NCI-H2196 treated with DMSO at 0.1 percent for 48 hours (cell line): Measurements from ENCODE around the gene CHCHD1.
A peak's percentile ranks its signal among the peaks of the same experiment; 100 is the strongest.
"Not testable (repeated sequence)": the region's sequence is repeated elsewhere in the genome, so short reads cannot be mapped to it uniquely, and the experiment has no call there.

ENCODE experiments used
- DNase-seq: peaks from one replicate; lab custom pipeline; 2025; ENCODE audit not compliant: unreplicated experiment; lab: John Stamatoyannopoulos, UW

CHCHD1 gene

DNA sequence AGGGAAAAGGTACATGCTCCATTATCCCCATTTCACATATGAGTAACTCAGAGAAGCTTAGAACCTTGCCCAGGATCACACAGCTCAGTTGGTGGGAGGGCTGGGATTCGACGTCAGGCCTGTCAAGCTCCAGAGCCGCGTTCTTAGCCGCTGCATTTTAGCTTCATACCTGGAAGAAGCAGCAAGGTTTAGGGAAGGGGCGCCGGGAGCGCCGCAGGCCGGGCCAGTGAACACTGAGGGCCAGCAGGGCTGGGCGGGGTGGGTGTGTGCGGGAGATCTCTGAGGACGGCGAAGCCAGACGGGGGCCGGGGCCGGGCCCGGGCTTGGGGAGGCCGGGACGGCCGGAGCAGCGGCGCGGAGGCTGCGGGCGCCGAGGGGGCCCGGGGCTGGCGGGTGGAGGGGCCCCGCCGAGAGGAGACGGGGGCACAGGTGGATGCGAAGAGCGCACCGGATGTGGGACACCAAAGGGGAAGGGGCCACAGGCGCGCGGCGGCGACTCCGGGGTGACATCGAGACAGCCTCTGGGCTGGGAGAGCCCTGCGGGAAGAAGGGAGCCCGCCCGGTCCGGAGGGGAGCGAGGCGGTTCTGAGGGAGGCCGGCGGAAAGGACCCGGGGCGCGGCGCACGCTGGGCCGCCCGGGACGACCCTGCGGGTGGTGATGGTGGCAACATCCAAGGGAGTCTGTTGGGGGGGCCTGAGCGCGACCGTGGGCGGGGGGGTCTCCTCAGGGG is 29.1 kb downstream of the CHCHD1 start:
- DNase-seq = no peak

DNA sequence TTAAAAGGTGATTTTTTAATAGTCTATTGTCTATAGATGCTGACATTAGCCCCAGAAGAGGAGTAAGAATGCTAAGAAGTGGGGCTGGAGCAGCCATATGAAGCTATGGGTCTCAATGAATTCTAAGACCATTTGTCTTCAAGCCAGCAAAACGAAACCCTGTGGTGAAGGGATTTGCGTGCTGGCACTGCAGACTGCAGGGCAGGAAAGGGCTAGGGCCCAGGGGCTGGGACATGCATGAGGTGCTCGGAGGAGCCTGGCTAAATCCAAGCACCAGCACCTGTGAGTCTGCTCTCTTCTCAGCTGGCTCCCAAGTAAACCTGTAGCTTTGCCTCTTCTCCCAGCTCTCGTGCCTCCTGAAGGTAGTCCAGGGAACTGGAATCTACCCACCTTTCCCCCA is 30.8 kb downstream of the CHCHD1 start:
- no peak for DNase-seq

DNA sequence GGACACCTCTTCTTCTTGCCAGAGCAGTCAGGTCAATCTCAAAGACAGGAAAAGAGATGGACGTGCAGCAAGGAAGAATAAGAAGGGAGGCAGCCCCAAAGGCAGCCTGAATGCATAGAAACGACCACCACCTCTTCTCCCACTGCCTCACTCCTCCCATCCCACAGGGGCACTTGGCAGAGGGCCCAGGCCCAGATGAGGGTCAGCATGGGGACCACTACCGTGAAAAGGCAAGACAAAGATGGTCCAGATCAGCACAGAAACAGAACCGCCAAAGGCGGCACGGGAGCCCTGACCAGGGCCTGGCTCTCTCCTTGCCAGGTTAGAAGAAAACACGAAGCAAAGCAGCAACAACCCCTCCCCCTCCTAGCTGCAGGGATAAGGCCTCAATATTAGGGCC is 31.5 kb downstream of the CHCHD1 start:
- DNase-seq = no peak

DNA sequence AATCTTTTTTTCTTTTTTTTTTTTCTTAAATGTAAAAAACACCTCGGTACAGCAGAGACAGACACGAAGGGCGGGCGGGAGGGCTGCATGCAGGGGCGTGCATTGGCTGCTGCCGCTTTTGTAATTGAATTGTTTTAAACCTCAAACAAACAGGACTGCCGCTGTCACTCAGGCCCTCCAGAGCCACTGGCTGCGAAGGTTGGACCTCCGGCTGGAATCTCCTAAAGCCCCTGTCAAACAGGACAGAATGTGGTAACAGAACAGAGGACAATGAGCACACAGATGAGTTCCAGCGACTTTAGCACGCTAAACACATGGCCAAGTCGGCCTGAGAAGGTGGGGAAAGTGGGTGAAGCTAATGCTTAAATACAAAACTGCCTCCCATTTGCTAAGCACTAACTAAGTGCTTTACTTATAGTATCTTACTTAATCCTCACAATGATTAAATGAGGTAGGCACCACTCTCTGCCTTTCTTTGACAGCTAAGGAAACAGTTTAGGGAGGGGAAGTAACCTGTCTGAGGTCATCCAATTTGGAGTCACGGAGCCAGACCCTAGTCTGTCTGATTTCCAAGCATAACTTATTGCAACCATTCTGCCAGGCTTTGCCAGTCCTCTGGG is 32.5 kb downstream of the CHCHD1 start:
- no peak for DNase-seq

DNA sequence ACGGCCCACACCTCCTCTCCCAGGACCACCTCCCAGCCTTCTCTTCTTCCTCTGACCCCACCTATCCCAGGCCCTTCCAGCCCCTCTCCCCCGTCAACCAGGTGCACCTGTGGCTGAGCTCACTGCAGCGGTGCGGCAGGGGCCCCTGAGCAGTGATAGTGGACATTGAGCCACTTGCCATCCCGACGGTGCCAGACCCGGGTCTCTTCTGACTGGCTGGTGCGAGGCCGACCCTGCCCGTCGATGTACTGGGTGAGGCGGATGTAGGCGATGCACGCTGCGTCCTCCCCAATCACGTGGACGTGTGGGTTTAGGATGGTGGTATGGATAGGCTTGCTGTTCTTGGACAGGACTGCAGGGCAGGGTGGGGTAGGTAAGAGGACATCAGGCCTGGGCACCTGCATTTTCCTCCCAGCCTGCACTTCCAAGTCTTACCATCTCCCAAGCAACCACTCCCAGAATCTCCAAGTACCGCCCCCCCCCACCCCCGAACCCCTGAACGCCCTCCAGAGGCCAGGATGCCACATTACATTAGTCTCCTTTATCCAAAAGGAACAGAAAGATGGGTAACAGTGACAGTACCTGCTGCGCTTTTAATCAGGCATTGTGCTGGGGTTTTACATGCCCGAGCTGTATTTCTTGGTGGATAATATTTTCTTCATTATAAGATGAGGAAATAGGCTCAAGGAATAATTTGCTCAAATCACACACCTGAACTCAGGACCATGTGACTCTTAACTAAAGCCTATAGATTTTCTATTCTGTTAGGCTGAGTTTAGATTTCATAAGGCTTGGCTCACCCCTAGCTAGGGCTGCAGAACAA is 33.3 kb downstream of the CHCHD1 start:
- no peak for DNase-seq

DNA sequence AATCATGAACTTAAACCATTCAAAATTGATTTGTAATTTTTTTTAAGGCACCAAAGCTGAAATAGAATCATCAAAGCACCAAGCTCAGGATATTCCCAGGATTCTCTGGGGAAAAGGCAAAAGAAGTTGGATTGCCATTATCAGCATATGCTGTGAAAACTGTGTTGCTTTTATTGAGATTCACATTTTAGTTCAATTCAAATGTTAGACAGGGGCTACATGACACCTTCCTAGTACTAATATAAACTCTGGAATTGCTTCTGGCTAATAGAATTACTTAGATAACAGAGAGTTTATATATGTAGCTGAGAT is 33.8 kb downstream of the CHCHD1 start:
- no peak for DNase-seq

DNA sequence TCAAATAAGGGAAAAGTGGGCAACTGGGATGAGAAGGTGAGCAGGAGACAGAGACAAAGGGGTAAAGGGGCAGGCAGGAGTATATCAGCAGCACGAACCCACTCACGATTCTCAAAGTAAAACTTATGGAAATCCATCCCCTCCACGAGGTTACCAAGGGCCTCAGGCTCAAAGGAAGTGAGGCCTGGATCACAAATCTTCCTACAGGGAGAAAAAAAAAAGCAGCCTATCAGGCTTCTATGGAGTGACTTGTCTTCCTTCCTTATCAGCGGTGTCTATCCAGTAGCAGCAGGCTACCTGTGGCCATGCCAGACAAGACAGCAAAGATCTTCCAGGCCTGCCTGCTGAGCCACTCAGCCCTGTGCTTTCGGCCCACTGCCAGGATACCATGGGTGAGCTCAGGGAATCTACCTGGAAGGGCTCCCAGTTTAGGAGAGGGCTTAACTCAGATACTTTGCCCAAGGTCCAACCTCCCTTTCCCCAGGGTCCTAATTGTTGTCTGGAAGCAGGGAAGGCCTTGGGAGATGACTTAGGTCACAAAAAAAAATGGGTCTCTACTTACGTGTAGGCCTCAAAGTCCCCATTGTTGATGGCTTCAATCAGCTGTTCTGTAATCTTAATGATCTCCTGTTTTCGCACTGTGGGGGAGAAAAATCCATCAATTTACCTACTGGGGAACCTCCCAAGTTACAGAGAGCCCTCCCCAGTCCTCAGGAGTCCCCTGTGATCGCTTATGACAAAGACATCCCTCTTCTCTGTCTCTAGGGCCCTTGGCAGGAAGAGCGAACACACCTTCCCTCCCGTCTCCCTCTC is 35.3 kb downstream of the CHCHD1 start:
- no peak for DNase-seq

DNA sequence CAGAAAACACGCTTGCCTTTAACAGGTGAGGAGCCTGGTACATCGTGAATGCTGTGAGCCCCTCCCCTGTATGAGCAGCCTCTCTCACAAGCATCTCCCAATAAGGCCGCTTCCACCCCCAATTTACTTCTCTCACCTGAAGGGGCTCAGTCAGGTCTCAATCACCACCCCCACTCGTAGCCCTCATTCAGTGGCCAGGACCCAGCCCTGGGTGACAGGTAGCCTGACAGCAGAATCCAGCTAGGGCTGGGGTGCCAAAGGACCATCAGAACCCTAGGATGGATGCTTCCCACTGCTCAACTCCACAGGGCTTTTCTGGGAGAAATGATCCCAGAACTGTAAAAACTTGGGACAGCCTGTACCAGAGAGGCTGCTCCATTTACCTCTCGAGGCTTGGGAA is 36.0 kb downstream of the CHCHD1 start:
- no peak for DNase-seq

DNA sequence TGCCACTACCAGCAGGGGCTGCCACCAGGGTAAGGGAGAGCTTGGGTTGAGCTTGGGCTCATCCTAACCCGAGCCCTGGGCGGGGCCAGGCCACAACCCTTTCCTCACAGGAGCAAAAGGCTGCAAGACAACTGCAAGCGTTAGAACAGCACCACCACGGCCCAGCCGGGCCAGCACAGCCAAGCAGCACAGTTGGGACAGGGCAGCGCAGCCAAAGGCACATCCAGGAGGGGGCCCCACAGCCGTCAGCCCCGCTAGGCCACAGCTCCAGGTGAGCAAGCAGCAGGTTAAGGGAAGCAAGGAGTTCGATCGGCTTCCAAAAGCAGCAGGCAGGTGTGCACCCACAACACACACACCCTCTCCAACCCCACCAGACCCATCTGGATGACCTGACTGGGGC is 36.6 kb downstream of the CHCHD1 start:
- DNase-seq = no peak

DNA sequence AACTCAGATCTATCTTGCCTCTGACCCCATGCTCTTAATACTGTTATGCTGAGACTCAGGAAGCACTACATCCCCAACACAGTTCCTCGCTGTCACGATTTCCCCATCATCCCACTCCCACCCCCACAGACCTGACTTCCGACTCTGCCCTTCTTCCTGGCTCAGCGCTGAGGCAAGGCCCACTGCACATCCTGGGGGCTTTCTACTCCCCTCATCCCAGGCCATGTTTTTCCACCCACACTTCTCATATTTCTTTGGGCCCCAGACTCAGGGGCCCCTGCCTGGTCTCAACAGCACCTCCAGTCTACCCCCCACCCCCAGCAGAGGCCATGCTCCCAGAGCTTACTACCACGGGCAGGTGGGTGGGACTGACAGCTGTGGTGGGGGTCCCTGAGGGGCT is 37.2 kb downstream of the CHCHD1 start:
- DNase-seq = no peak

DNA sequence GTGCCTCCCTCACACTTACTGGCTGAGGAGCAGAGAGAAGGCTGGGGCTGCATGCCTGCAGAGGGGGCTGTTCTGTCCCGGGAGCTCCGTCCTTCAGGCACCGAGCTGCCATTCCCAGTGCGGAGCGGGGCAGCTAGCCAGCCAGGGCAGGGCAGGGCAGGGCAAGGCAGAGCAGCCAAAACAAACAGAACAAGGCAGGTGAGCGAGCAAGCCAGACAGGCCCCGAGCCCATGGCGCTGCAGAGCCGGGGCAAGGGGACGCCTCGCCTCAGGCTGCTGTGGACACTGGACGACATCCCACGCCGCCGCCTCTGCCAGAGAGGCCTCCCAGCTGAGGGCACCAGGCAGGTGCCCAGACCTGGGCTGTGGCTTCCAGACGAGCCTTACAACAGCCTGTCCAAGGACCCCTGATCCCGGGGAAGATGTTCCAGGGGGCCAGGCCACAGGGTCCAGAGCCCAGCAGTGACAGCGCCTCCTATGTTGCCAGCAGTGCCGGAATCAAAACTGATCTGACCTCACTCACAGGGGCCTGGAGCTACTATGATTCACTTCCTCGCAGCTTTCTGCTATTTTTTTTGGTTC is 37.8 kb downstream of the CHCHD1 start:
- DNase-seq = peak; percentile 60

DNA sequence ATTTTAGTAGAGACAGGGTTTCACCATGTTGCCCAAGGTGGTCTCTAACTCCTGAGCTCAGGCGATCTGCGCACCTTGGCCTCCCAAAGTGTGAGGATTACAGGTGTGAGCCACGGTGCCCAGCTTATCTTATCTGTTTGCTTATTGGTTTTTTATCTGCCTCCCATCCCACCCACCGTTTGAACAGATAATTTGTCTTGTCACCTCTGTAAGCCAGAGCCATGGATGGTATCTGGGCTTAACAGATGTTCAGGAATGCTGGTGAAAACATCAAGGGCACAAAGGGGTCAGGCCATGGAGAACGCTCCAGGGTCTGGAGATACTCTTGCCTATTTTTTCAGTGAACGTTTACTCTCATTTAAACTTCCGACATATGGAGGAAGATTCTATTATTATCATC is 41.5 kb downstream of the CHCHD1 start:
- no peak for DNase-seq

DNA sequence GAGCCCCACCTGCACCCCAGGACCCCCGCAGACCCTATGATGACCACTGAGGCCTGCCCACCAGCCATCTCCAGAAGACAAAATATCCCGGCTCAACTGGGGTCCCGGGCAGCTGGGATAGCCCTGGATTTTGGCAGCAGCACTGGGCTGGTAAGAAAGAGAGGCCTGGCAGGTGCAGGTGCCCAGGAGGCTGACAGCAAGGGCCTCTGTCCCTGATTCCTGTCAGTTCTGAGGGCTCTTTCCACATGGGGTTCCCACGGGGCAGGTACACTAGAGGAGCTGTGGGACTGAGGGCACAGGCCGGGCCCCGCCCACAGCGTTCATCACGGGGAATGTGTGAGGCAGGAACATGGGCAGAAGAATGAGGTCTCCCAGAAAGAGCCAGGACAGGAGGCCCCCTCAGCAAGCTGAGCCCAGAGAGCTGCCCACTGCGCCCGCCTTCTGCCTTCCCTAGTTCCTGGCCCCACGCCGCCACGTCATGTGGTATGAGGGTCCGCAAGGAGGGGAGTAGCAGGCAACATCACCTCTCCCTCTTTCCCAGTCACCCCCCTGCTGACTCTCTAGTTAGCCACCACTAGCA is 42.4 kb downstream of the CHCHD1 start:
- DNase-seq = no peak

DNA sequence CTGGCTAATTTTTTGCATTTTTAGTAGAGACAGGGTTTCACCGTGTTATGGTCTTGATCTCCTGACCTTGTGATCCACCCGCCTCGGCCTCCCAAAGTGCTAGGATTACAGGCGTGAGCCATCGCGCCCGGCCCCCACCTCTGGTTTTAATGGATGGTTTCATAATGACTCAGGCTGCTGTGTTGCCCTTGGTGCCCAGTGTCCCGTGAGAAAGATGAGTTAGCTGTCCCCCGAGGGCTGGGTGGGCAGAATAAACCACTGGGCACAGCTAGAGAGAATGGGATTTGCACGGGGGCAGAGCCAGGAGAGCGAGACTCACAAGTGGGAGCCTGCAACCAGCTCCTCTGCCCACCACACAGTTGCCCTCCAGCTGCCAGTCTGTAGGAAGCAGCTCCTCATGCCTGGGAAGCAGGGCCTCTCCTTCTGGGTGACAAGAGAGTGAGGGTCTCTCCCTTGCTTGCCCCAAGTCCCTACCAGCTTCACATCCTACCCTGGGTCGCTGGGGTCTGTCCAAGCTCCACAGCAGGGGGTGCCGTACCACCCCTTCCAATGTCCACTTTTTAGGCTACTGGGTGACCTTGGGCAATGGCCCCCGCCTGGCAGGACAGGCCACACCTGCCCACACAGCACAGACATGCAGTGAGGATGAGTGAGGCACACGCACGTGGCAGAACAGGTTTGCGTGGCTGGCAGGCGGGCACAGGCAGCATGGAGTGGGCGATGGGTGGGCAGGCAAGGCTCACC is 45.7 kb downstream of the CHCHD1 start:
- DNase-seq = no peak

DNA sequence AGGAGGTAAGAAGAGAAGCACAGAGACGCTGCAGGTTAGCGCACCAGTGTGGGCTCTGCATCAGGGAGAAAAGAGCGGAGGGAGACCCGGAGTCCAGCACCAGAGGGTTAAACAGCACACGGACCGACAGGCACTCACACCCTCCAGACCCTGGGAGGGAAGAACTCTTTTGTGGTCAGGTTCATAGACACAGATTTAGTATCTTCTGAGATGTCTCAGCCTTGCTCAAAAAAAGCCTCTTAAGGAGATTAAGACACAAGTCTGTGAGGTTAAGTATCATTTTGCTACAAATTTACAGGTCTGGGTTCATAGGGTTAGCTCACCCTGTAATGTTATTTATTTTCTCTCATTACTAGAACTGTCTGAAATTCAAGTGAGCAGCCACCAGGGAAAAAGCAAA is 46.3 kb downstream of the CHCHD1 start:
- no peak for DNase-seq

DNA sequence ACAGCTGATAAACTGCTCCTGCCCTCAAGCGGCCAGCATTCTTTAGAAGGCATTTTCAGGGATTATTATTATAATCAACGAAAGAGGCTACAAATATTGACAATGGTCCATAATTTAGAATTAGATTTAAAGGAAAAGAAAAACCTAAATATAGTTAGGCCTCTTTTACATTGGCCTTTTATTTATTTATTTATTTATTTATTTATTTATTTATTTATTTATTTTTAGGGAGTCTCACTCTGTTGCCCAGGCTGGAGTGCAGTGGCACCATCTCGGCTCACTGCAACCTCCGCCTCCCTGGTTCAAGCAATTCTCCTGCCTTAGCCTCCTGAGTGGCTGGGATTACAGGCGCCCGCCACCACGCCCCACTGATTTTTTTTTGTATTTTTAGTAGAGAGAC is 47.2 kb downstream of the CHCHD1 start:
- not testable (repeated sequence) for DNase-seq
